ENCODE measurements around the gene HBP1. TPM values are rescaled to one million over a fixed set of nuclear protein-coding genes. Genes with fewer than 3 reads are reported as not detected.

Gene HBP1
- polyA plus RNA-seq, 2 of the 4 experiments (the other 2 are of a cell fraction): 28.9 to 52.4 TPM

- no peak for DNase-seq (ENCODE audit: low read depth in 1 of 2, low spot score in 1 of 2)
- no peak overlapping the region for H3K27ac ChIP-seq
- WGBS (ENCODE audit: missing lambda C conversion rate): 95% methylated on average over 1 of the region's 1 CpG
- no peak for TF ChIP-seq ELK1 (IDR thresholded peaks at IDR 0.05; ENCODE audit: low read depth, low read length)
- no peak for TF ChIP-seq MAX (IDR thresholded peaks at IDR 0.05)
- TF ChIP-seq RFX5 (IDR thresholded peaks at IDR 0.05): no peak
- no peak for TF ChIP-seq RARB (CRISPR knock-in tag; IDR thresholded peaks at IDR 0.05)
- TF ChIP-seq CBX2 (IDR thresholded peaks at IDR 0.05; ENCODE audit: borderline replicate concordance, low read depth): no peak
- TF ChIP-seq CHD2 (IDR thresholded peaks at IDR 0.05; ENCODE audit: low read length, partially characterized antibody): no peak
- no peak for TF ChIP-seq SMC3 (IDR thresholded peaks at IDR 0.05)
- TF ChIP-seq ZFP36 (IDR thresholded peaks at IDR 0.05; ENCODE audit: borderline replicate concordance, partially characterized antibody): no peak
- no peak for TF ChIP-seq ZC3H11A (IDR thresholded peaks at IDR 0.05)
- TF ChIP-seq HES2 (IDR thresholded peaks at IDR 0.05): no peak
- TF ChIP-seq HOXA7 (CRISPR knock-in tag; IDR thresholded peaks at IDR 0.05): no peak
- TF ChIP-seq HOXB5 (CRISPR knock-in tag; IDR thresholded peaks at IDR 0.05): no peak
- TF ChIP-seq CEBPB (IDR thresholded peaks at IDR 0.05): no peak
- no peak for TF ChIP-seq FOSL2 (IDR thresholded peaks at IDR 0.05)
- TF ChIP-seq FOSL2 (CRISPR knock-in tag; IDR thresholded peaks at IDR 0.05): no peak
- TF ChIP-seq EHMT2 (IDR thresholded peaks at IDR 0.05; ENCODE audit: low read depth): no peak
- TF ChIP-seq HMGXB4 (CRISPR knock-in tag; IDR thresholded peaks at IDR 0.05; ENCODE audit: borderline replicate concordance): no peak
- TF ChIP-seq ZSCAN20 (CRISPR knock-in tag; IDR thresholded peaks at IDR 0.05): no peak
- no peak for TF ChIP-seq BHLHE40 (IDR thresholded peaks at IDR 0.05; ENCODE audit: low read depth, low read length)
- no peak for TF ChIP-seq RCOR1 (IDR thresholded peaks at IDR 0.05; ENCODE audit: low read depth, low read length)
- no peak for TF ChIP-seq PBX3 (IDR thresholded peaks at IDR 0.05)
- FAIRE-seq: no peak
- POLR2A ChIA-PET: interaction anchor here (1.1 to 1.5 kb wide), 2 partner anchors 25 to 549 kb away, joined by 4 read pairs; partner anchors contain the start of gene HBP1
- H3K9me3 ChIP-seq: no peaks in the 10 kb centered on the region
- CTCF ChIA-PET: interaction anchor here (0.6 to 1.8 kb wide), 10 partner anchors 8 to 686 kb away, joined by 3 to 5 read pairs (median 3); no protein-coding TSS in a partner anchor
- H3K4me1 ChIP-seq: no peaks in the 10 kb centered on the region
- no peak for ATAC-seq
- H3K4me3 ChIP-seq: no peak overlapping the region
- H3K4me2 ChIP-seq: no peak overlapping the region
Observed at GRCh38 chr7:107194052-107194451, 25.2 kb downstream of the HBP1 start.

- no peak for DNase-seq (ENCODE audit: low read depth in 1 of 2, low spot score in 1 of 2)
- POLR2A ChIA-PET: no interaction called here
- TF ChIP-seq RCOR1 (IDR thresholded peaks at IDR 0.05; ENCODE audit: low read depth, low read length) (no peak), PBX3 (IDR thresholded peaks at IDR 0.05) (no peak), JUNB (IDR thresholded peaks at IDR 0.05) (no peak), EHF (CRISPR knock-in tag; IDR thresholded peaks at IDR 0.05) (no peak), NR3C1 (IDR thresholded peaks at IDR 0.05) (no peak), EP300 (IDR thresholded peaks at IDR 0.05) (no peak), HOXB5 (CRISPR knock-in tag; IDR thresholded peaks at IDR 0.05) (no peak), JUN (IDR thresholded peaks at IDR 0.05) (no peak), REST (IDR thresholded peaks at IDR 0.05) (no peak), CEBPB (IDR thresholded peaks at IDR 0.05) (no peak)
- no peak overlapping the region for H3K4me2 ChIP-seq
- no peak overlapping the region for H3K4me3 ChIP-seq
- CTCF ChIA-PET: interaction anchor here (0.7 kb wide), 1 partner anchor 50 kb away, joined by 3 read pairs; no protein-coding TSS in a partner anchor
- WGBS (ENCODE audit: missing lambda C conversion rate): 90% methylated on average over 10 of the region's 10 CpGs
- H3K9me3 ChIP-seq: no peaks in the 10 kb centered on the region
- FAIRE-seq: no peak
- no peaks in the 10 kb centered on the region for H3K4me1 ChIP-seq
- no peak for ATAC-seq
- H3K27ac ChIP-seq: no peak overlapping the region
Observed at GRCh38 chr7:107196834-107197610, 28.2 kb downstream of the HBP1 start.

Data from A549 (cell line).